DMS153 (cell line): ENCODE results near the gene RNLS.
"Not testable (repeated sequence)": the region's sequence is repeated elsewhere in the genome, so short reads cannot be mapped to it uniquely, and the experiment has no call there.

ENCODE experiments used
- DNase-seq: peaks from one replicate; lab custom pipeline; 2025; lab: John Stamatoyannopoulos, UW

The RNLS gene

GRCh38 chr10:88522715-88523114 lies 60.4 kb downstream of the RNLS start:
- DNase-seq: no peak

DNA sequence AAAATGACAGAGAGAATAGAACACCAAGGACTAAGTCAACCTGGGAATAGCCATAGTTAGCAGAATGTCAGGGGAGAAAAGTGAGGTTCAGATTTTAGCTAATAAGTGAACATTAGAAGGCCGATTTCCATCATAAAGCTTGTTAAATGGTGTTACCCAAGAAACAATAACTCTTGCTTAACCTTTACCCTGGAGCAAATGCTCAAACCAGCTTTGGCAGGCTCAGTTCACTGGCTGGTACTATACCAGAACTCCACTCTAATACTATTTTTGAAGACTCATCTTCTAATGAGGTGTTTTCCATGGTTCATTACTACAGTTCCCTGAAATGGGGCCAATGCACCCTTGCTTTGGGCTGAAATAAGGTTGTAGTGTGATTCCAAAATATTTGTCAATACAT lies 61.3 kb downstream of the RNLS start:
- no peak for DNase-seq

- DNase-seq: no peak
These were observed 67.9 kb downstream of the RNLS start for GRCh38 chr10:88515235-88515634.

DNA sequence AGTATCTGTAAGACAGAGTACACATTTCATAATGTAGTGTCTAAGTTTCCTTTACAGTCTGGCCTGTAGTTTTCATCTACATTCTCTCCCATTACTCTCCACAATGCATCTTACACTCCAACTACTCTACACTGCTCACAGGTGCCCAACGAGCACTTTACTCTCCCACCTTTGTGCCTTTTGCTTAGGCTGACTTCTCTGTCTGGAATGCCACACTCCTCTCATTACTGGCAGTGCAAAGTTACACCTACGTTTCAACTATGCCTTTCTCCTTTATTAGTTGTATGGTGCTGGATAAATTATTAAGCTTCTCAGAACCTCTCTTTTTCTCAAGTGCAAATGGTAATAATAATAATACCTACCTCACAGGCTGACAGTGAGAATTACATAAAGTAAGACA lies 70.5 kb downstream of the RNLS start:
- no peak for DNase-seq

GRCh38 chr10:88508796-88509195 lies 74.3 kb downstream of the RNLS start:
- no peak for DNase-seq

DNA sequence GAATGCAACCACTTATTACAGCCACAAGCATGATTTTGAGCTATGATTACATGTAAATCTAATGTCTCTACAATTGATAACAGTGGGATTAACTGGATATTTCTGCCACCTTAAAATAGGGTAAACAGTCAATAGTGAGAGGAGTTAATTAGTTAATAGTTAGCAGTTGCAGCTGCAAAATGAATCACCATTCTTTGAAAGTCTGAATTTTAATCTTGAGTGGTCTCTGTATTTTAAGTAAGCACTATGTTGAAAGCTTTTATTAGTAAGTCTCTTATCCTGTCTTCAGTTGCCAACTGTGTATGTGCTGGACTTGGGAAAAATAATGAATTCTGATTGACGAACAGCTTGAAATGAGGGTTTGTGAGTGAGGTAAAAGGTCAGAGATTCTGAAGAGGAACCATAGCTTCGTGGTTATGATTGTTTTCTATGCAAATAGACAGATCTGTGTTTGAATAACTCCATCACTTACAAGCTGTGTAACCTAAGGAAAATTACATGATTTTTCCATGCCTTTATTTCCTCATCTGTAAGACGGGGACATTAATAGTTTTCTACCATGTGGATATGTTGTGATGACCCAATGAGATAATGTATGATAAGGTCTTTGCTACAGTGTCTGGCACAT lies 75.2 kb downstream of the RNLS start:
- no peak for DNase-seq

DNA sequence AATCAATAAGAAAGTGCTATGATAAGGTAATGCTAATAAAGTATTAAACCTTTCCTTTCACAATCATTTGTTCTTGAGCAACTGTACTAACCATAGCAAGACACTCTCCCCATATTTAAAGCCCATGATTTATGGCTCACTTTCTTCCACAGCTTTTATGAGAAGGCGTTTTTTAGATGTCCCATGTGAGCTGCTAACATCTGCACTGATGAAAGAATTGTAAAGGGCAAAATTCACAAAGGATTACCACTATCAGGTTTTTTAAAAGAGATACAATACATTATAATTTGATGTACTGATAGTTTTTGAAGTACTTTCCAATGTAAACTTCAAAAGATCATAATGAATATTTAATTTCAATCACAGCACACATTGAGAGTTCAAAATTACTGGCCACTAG lies 75.7 kb downstream of the RNLS start:
- DNase-seq: no peak

- DNase-seq: no peak
These were observed 77.4 kb downstream of the RNLS start for GRCh38 chr10:88505680-88506215.

GRCh38 chr10:88505265-88505664 lies 77.9 kb downstream of the RNLS start:
- no peak for DNase-seq

DNA sequence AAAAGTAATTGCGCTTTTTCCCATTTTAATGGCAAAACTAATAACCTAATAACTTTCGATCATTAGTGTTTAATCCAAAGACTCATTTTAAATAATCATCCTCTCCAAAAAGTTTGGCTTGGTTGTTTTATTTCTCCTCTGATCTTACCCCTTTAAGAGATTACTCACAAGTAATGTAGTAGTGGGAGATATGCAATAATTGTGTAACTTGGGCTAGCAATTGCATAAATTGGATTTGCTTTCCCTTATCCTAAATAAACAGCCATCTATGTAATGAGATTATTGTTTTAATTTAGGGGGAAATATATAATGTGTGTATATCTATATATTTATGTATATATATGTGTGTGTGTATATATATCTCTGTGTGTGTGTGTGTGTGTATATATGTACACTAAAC lies 82.5 kb downstream of the RNLS start:
- no peak for DNase-seq

DNA sequence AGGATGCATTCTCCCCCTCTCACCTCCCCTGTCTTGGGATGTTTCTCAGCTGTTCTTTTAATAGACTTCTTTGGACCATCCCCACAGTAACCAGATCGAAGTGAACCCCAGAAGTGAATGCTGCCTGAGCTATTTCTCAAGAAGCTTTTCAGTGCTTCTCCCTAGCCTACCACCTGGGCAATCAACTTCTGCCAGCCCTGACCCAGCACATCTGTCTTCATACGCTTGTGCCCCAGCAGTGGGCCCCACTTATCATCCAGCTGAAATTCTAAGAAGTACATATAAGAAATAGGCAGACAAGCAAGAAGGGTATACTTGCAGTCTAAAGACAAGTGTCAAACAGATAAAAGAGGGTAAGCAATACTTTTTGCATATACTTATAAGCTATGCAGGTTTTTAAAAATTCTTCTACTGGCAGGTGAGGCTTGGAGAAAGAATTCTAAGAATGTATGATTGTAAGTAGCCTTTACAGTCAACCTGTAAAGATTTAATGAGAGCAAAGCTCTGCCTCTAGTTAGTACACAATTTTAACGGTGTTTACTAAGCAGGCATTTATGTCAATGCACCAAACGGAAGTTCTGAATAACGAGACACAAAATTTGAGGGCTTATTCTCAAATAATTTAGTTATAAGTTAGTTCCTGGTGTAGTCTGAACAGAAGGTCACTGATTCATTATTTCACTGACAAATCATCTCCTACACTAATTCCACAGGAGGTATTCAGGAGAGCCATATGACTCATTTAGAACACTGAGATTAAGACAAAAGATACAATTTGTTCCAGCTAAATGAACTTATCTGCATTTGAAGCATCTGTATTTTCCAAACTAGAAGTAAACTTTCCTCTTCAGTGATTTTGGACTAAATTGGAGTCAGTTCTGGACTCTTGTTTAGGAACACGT lies 83.3 kb downstream of the RNLS start:
- no peak for DNase-seq

GRCh38 chr10:88497913-88498312 lies 85.2 kb downstream of the RNLS start:
- no peak for DNase-seq

GRCh38 chr10:88494537-88494936 lies 88.6 kb downstream of the RNLS start:
- DNase-seq: no peak

DNA sequence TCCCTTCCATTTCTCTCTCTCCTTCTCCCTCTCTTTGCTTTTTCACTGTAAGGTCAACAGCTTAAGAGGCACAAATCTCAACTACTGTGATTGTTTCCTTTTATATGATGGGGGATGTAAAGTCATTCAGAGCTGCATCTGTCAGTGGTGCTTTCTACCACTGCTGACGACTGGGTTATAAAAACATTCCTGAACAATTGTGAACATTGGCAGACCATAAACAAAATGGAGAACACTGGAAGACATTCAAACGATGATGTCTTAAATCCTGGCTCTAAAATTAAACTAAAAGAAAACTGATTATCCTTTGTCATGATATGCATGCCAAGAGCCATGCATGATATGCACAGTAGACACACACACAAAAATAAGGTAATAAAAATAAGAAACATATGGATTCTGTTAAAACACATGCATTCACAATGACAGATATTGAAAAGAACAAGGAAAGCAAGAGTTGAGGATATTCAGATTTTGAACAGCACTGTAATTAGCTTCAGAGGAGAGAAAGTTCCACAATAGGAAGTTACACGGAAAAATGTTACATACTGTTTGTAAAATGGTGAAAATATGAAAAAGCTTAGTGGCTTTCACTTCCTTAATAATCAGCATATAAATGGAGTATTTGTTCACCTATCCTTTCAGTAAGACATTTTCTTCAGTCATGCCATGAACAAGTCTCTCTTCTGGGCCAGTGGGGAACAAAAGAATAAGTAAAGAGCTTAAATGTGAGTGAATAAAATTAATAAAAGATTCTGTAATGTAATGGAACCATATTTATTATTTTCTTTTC lies 89.2 kb downstream of the RNLS start:
- DNase-seq: no peak

- DNase-seq: no peak
These were observed 91.8 kb downstream of the RNLS start for GRCh38 chr10:88491314-88491713.

DNA sequence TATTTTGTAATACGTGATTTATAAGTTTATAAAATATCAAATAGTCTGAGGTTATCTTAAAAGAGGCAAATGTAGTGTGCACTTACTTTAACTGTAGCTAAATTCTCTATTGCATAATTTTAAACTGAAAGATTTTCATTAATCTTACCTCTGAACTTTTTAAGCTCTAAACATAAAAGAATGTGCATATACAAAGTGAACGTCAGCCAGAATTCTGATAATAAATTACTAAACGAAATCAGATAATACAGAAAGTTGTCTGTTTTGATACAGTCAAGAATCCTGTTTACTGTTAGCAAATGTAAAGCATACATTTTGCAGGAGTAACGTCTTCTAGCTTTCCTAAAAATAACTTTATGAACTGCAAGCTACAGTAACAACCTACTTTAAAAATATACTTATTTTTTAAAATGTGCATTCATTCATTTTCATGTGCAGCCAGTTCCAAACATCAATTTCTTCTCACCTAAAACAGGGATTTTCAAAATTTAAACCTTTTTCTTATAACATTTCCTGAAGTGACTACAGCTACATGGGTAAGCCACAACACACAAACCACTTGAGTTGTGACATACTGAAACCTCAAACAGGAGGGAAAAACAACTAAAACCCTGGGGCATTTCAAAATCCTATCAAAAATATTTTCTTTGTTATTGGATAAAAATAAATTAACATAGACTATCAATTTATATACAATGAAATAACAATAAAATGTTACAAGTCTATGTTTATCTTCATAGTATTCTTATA lies 92.7 kb downstream of the RNLS start:
- DNase-seq: no peak

- DNase-seq: peak; percentile 90
These were observed 94.0 kb downstream of the RNLS start for GRCh38 chr10:88489107-88489506.

DNA sequence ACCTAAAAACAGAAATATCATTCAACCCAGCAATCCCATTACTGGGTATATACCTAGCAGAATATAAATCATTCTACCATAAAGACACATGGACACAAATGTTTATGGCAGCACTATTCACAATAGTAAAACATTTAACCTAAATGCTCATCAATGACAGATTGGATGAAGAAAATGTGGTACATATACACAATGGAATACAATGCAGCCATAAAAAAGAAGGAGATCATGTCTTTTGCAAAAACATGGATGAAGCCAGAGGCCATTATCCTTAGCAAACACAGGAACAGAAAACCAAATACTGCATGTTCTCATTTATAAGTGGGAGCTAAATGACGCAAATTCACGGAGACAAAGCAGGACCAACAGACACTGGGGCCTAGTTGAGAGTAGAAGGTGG lies 96.3 kb downstream of the RNLS start:
- not testable (repeated sequence) for DNase-seq

- DNase-seq: no peak
These were observed 100.9 kb downstream of the RNLS start for GRCh38 chr10:88482220-88482619.

DNA sequence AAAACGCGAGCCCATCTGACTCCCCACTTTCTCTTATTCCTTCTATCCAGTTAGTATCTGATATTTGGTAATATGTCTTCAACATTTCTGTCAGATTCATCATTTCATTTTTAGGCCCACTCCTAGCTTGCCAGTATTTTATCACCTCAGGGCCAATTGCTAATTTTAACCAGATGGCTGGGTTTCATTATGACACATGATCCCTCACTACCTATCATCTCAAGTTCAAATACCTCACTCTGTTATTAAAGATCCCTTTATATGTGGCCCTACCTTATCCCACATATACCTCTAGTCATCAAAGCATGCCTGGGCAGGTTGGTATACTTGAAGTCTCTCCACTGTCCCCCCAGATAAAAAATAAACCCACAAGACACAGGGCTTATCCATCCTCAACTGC lies 104.9 kb downstream of the RNLS start:
- no peak for DNase-seq

GRCh38 chr10:88477343-88478085 lies 105.6 kb downstream of the RNLS start:
- DNase-seq: no peak
